H1 (cell line): ENCODE data around the gene PRKCZ. TPM values are rescaled to one million over a fixed set of nuclear protein-coding genes. Genes with fewer than 3 reads are reported as not detected.

Experiments used
- CTCF ChIA-PET: fragments of 300-600 bp; sonication (Branson Sonifier 250); formaldehyde crosslinking; loops from one replicate; lab custom pipeline; 2021; ENCODE audit not compliant: partially characterized antibody; lab: Charles Lee
- POLR2A ChIA-PET: fragments of 300-600 bp; sonication (Branson Sonifier 250); formaldehyde crosslinking; loops from one replicate; lab custom pipeline; 2021; ENCODE audit warnings: inconsistent platforms; ENCODE audit not compliant: partially characterized antibody; lab: Charles Lee
- DNase-seq, 2 experiments: peaks; one replicate each; pipeline versions ENCODE4 v3.0.0 to v3.0.0-alpha.2; 2010 to 2022; ENCODE audit warnings: low spot score in 2 of 2, low read depth in 1 of 2, mixed read lengths in 1 of 2
- FAIRE-seq: peaks from 2 replicates; lab custom pipeline; 2011; peaks lifted over from hg19 to GRCh38; lab: Jason Lieb, UNC
- H2AFZ ChIP-seq: 2 replicates; pipeline ENCODE4 v1.8.1; 2012; ENCODE audit warnings: low read length, inconsistent platforms
- H2AK5ac ChIP-seq: 2 replicates; pipeline ENCODE4 v1.6.1; 2013; ENCODE audit warnings: low read depth, low read length
- H2BK120ac ChIP-seq: replicated peaks from 2 replicates; pipeline ENCODE3; 2013; ENCODE audit warnings: low read depth, low read length, inconsistent platforms
- H2BK12ac ChIP-seq: 2 replicates; pipeline ENCODE4 v1.6.1; 2013; ENCODE audit warnings: low read depth, low read length
- H2BK15ac ChIP-seq: 2 replicates; pipeline ENCODE4 v1.6.1; 2013; ENCODE audit warnings: low read length
- H2BK20ac ChIP-seq: 2 replicates; pipeline ENCODE4 v1.6.1; 2013; ENCODE audit warnings: low read length
- H2BK5ac ChIP-seq: 2 replicates; pipeline ENCODE4 v1.6.1; 2013; ENCODE audit warnings: low read depth, low read length
- H3K14ac ChIP-seq: 2 replicates; pipeline ENCODE4 v1.6.1; 2013; ENCODE audit warnings: inconsistent platforms; ENCODE audit not compliant: insufficient read length
- H3K18ac ChIP-seq: 2 replicates; pipeline ENCODE4 v1.6.1; 2013; ENCODE audit warnings: low read length; ENCODE audit errors: extremely low read depth
- H3K23ac ChIP-seq: 2 replicates; pipeline ENCODE4 v1.6.1; 2013; ENCODE audit warnings: inconsistent platforms; ENCODE audit not compliant: insufficient read length
- H3K23me2 ChIP-seq: 2 replicates; pipeline ENCODE4 v1.6.1; 2013; ENCODE audit warnings: low read depth, low read length
- H3K27ac ChIP-seq: 2 replicates; pipeline ENCODE4 v1.6.1; 2011; ENCODE audit warnings: low read depth, low read length, inconsistent platforms
- H3K27me3 ChIP-seq, 4 experiments: replicated peaks in 1 of 4; 1 replicate in 1 of 4; 2 replicates in 3 of 4; pipeline versions ENCODE4 v1.6.1 to v1.8.1; 2011 to 2013; ENCODE audit warnings: low read length in 3 of 4, mild to moderate bottlenecking in 3 of 4, inconsistent platforms in 2 of 4, mixed read lengths in 2 of 4, moderate library complexity in 1 of 4; ENCODE audit not compliant: control insufficient read depth in 3 of 4, insufficient read depth in 3 of 4; ENCODE audit errors: extremely low read depth in 1 of 4
- H3K36me3 ChIP-seq, 4 experiments: 2 replicates each; pipeline versions ENCODE4 v1.6.1 to v1.8.1; 2011 to 2013; ENCODE audit warnings: mild to moderate bottlenecking in 4 of 4, low read length in 3 of 4, moderate library complexity in 2 of 4, control low read depth in 1 of 4, inconsistent platforms in 1 of 4; ENCODE audit not compliant: insufficient read depth in 4 of 4, control insufficient read depth in 2 of 4
- H3K4ac ChIP-seq: replicated peaks from 2 replicates; pipeline ENCODE3; 2013; ENCODE audit warnings: low read length, low read depth, mixed read lengths, inconsistent platforms; ENCODE audit not compliant: insufficient read length
- H3K4me1 ChIP-seq, 4 experiments: replicated peaks in 1 of 4; 1 replicate in 1 of 4; 2 replicates in 3 of 4; pipeline versions ENCODE4 v1.6.1 to v1.8.1; 2011 to 2013; ENCODE audit warnings: low read length in 3 of 4, inconsistent platforms in 2 of 4, mixed read lengths in 1 of 4; ENCODE audit not compliant: insufficient read depth in 4 of 4, control insufficient read depth in 3 of 4
- H3K4me2 ChIP-seq, 2 experiments: 2 replicates each; pipeline versions ENCODE4 v1.6.1 to v1.8.1; 2011 to 2013; ENCODE audit warnings: low read depth in 2 of 2, low read length in 2 of 2, control low read depth in 1 of 2, inconsistent platforms in 1 of 2, mild to moderate bottlenecking in 1 of 2; ENCODE audit not compliant: insufficient read depth in 1 of 2
- H3K4me3 ChIP-seq, 4 experiments: fragments of 200-600, 300-600 bp in 1 of 4; sonication (generic), shearing (Covaris generic), sonication (Bioruptor Twin) in 1 of 4; 2 replicates each; pipeline versions ENCODE4 v1.5.1 to v1.8.1; 2011 to 2016; ENCODE audit warnings: low read length in 4 of 4, low read depth in 3 of 4, control low read depth in 2 of 4, inconsistent platforms in 2 of 4, mild to moderate bottlenecking in 2 of 4, mixed read lengths in 1 of 4, moderate library complexity in 1 of 4; ENCODE audit not compliant: insufficient read depth in 2 of 4; ENCODE audit errors: extremely low read depth in 1 of 4
- H3K56ac ChIP-seq: replicated peaks from 2 replicates; pipeline ENCODE3; 2013; ENCODE audit warnings: low read depth, mild to moderate bottlenecking, mixed read lengths, low read length, inconsistent platforms; ENCODE audit not compliant: insufficient read length
- H3K79me1 ChIP-seq: 2 replicates; pipeline ENCODE4 v1.6.1; 2013; ENCODE audit warnings: low read depth, low read length, control low read depth
- H3K79me2 ChIP-seq, 2 experiments: 2 replicates each; pipeline versions ENCODE4 v1.6.1 to v1.8.1; 2012 to 2013; ENCODE audit warnings: low read length in 2 of 2, mild to moderate bottlenecking in 2 of 2, inconsistent platforms in 1 of 2; ENCODE audit not compliant: insufficient read depth in 2 of 2, control insufficient read depth in 1 of 2
- H3K9ac ChIP-seq, 4 experiments: replicated peaks in 1 of 4; 1 replicate in 1 of 4; 2 replicates in 3 of 4; pipeline versions ENCODE4 v1.6.1 to v1.8.1; 2011 to 2013; ENCODE audit warnings: low read depth in 3 of 4, low read length in 3 of 4, control low read depth in 2 of 4, mild to moderate bottlenecking in 2 of 4, moderate library complexity in 2 of 4, inconsistent platforms in 1 of 4; ENCODE audit errors: extremely low read depth in 1 of 4
- H3K9me3 ChIP-seq, 2 experiments: 2 replicates each; pipeline versions ENCODE4 v1.6.1 to v1.8.1; 2012 to 2013; ENCODE audit warnings: mild to moderate bottlenecking in 2 of 2, moderate library complexity in 2 of 2, control low read depth in 1 of 2, inconsistent platforms in 1 of 2, low read depth in 1 of 2, low read length in 1 of 2, mixed read lengths in 1 of 2; ENCODE audit not compliant: insufficient read depth in 2 of 2
- H4K20me1 ChIP-seq, 2 experiments: replicated peaks in 1 of 2; 2 replicates each; pipeline versions ENCODE3 to v1.8.1; 2011 to 2013; ENCODE audit warnings: inconsistent platforms in 2 of 2, low read length in 2 of 2, mild to moderate bottlenecking in 1 of 2; ENCODE audit not compliant: insufficient read depth in 2 of 2, control insufficient read depth in 1 of 2
- H4K5ac ChIP-seq: 2 replicates; pipeline ENCODE4 v1.6.1; 2013; ENCODE audit warnings: low read length, low read depth, mixed read lengths, inconsistent platforms; ENCODE audit not compliant: insufficient read length
- H4K8ac ChIP-seq: 2 replicates; pipeline ENCODE4 v1.8.0; 2013; ENCODE audit warnings: mild to moderate bottlenecking, moderate library complexity, low read length, inconsistent platforms; ENCODE audit not compliant: insufficient read depth; ENCODE audit errors: extremely low read depth
- H4K91ac ChIP-seq: replicated peaks from 2 replicates; pipeline ENCODE3; 2013; ENCODE audit warnings: low read length, mixed read lengths, inconsistent platforms; ENCODE audit not compliant: insufficient read length
- BRCA1 ChIP-seq: IDR thresholded peaks from 2 replicates; pipeline ENCODE4 v1.6.1; 2012; ENCODE audit warnings: low read depth, low read length, improper control_type of control experiment
- CBX8 ChIP-seq: fragments of 300-800, 300-1000 bp; sonication (generic); IDR thresholded peaks from 2 replicates; pipeline ENCODE4 v1.7.1; 2016; ENCODE audit warnings: low read depth, low read length, borderline replicate concordance
- CEBPB ChIP-seq: IDR thresholded peaks from 2 replicates; pipeline ENCODE4 v1.6.1; 2012; ENCODE audit warnings: low read depth, low read length
- SRF ChIP-seq: IDR thresholded peaks from 2 replicates; pipeline ENCODE4 v1.6.1; 2011; ENCODE audit warnings: mild to moderate bottlenecking, low read depth, low read length, moderate library complexity
- WGBS, 2 experiments: shearing (Covaris generic) in 1 of 2; methylation state at CpG; one replicate each; pipeline versions ENCODE4 v1.1.6 to v1.1.7; 2013 to 2015; ENCODE audit warnings: low lambda C conversion rate in 2 of 2, mixed read lengths in 2 of 2, inconsistent platforms in 1 of 2, low coverage in 1 of 2, missing lambda C conversion rate in 1 of 2; ENCODE audit not compliant: insufficient replicate concordance in 2 of 2, insufficient coverage in 1 of 2, insufficient read length in 1 of 2; ENCODE audit errors: extremely low coverage in 1 of 2, missing lambda C conversion rate in 1 of 2; 5-methylcytosine and 5-hydroxymethylcytosine counted together
- polyA plus RNA-seq, 7 experiments: library from polyadenylated mRNA; depleted of rRNA in 3 of 7; stranded (reverse) in 5 of 7; unstranded in 2 of 7; fragments of >200 nt in 5 of 7; fragments of 200-250 nt in 2 of 7; gene quantifications; 1 replicate in 5 of 7; 2 replicates in 1 of 7; 4 replicates in 1 of 7; pipeline versions ENCODE4 v1.2.1 to v1.2.3, GENCODE V29; 2011 to 2013; ENCODE audit warnings: missing spikeins in 2 of 7, mixed read lengths in 2 of 7
- total RNA-seq: library from RNA; stranded (reverse); fragmentation: NEBNext Ultra II Directional; extraction: Animal tissue kit (Norgen Biotek cat#: 25700); gene quantifications from 2 replicates; pipeline ENCODE4 v1.2.1, GENCODE V29; 2021

Gene PRKCZ
- total and polyA plus RNA-seq, 2 of the 8 experiments (the other 6 are each of a cell fraction or from before 2014, with no cell fraction given): 37.4 to 45.1 TPM

- Histone ChIP-seq H3K23ac (no peak overlapping the region), H3K4me3 (no peak overlapping the region), H3K79me2 (no peaks in the 10 kb centered on the region), H3K27ac (no peak overlapping the region), H3K27me3 (peaks cover 2 to 7% (median 6%) of the 10 kb centered on the region in 4 experiments), H2BK15ac (no peak overlapping the region; the same call in 1 of the 2 replicates), H3K56ac (no peak overlapping the region), H3K18ac (no peak overlapping the region), H3K4me2 (no peak overlapping the region), H2BK120ac (no peak overlapping the region), H3K9me3 (no peaks in the 10 kb centered on the region), H2BK20ac (no peak overlapping the region), H3K4ac (no peak overlapping the region), H4K20me1 (no peaks in the 10 kb centered on the region), H3K14ac (no peak overlapping the region), H2AK5ac (no peak overlapping the region), H3K23me2 (peaks cover 5% of the 10 kb centered on the region; the same call in 1 of the 2 replicates), H2BK5ac (no peak overlapping the region), H4K5ac (no peak overlapping the region), H3K36me3 (no peaks in the 10 kb centered on the region), H4K8ac (no peak overlapping the region; the same call in 1 of the 2 replicates), H2AFZ (no peak overlapping the region), H2BK12ac (no peak overlapping the region), H4K91ac (no peak overlapping the region), H3K9ac (no peak overlapping the region), H3K79me1 (no peaks in the 10 kb centered on the region), H3K4me1 (peaks cover 0 to 10% (median 3%) of the 10 kb centered on the region in 4 experiments; a peak in 5 of 7 replicates)
- DNase-seq: no peak
- POLR2A ChIA-PET: interaction anchor here (0.9 kb wide), 1 partner anchor 12 kb away, joined by 3 read pairs; no protein-coding TSS in a partner anchor
- CTCF ChIA-PET: interaction anchor here (0.9 to 2.4 kb wide), 4 partner anchors 18 to 159 kb away, joined by 3 to 8 read pairs (median 4); no protein-coding TSS in a partner anchor
- 81% methylated on average over 34 of the region's 34 CpGs; no CpG with 5 or more reads in 1 of the 2 experiments for WGBS, 2 experiments
- TF ChIP-seq CBX8: no peak
- no peak for TF ChIP-seq SRF
- TF ChIP-seq CEBPB: no peak
- TF ChIP-seq BRCA1: no peak
- no peak for FAIRE-seq
Observed at GRCh38 chr1:2014741-2015735, 35.2 kb upstream of the PRKCZ start.
